HFFc6 (cell line): Measurements from ENCODE around the gene PCDH9. TPM values are rescaled to one million over a fixed set of nuclear protein-coding genes. Genes with fewer than 3 reads are reported as not detected.

Experiments
- DNase-seq: peaks from one replicate; pipeline ENCODE4 v3.0.0-alpha.2; 2018
- H3K27ac Mint-ChIP-seq: 2 replicates; pipeline ENCODE4 v1.8.0; 2020; ENCODE audit warnings: mild to moderate bottlenecking, mixed read lengths
- H3K27me3 Mint-ChIP-seq: 2 replicates; pipeline ENCODE4 v1.8.0; 2021; ENCODE audit warnings: mild to moderate bottlenecking, moderate library complexity, mixed read lengths; ENCODE audit not compliant: insufficient read depth
- H3K36me3 Mint-ChIP-seq: 2 replicates; pipeline ENCODE4 v1.8.0; 2021; ENCODE audit warnings: low read depth, mixed read lengths
- H3K4me1 Mint-ChIP-seq: 2 replicates; pipeline ENCODE4 v1.8.0; 2020; ENCODE audit warnings: low read depth, mixed read lengths
- H3K4me3 Mint-ChIP-seq: 2 replicates; pipeline ENCODE4 v1.8.0; 2020; ENCODE audit warnings: mild to moderate bottlenecking, moderate library complexity, mixed read lengths
- H3K9me3 Mint-ChIP-seq: 2 replicates; pipeline ENCODE4 v1.8.0; 2020; ENCODE audit warnings: mild to moderate bottlenecking, mixed read lengths
- total RNA-seq, 6 experiments: library from RNA; stranded (reverse); fragmentation: NEBNext Ultra II Directional; extraction: Animal tissue kit (Norgen Biotek cat#: 25700); gene quantifications; 2 replicates in 1 of 6; 3 replicates in 5 of 6; pipeline ENCODE4 v1.2.3, GENCODE V29; 2021
- TF ChIP-seq, protein P1 (sequence below): fragments of 200-600 bp; sonication (generic); IDR thresholded peaks from 2 replicates; pipeline ENCODE4 v1.5.0; 2021; ENCODE audit warnings: antibody characterized with exemption, mild to moderate bottlenecking

The PCDH9 gene
- total RNA-seq, 6 experiments from 2014 or later = 2.0 to 6.7 (median 2.6) TPM

GRCh38 chr13:66532845-66533244, 697.3 kb downstream of the PCDH9 start:
- no peaks in the 10 kb centered on the region for H3K27me3 Mint-ChIP-seq
- peaks cover 38% of the 10 kb centered on the region for H3K4me1 Mint-ChIP-seq
- no peak overlapping the region; the same call in 1 of the 2 replicates for H3K27ac Mint-ChIP-seq
- H3K4me3 Mint-ChIP-seq = no peak overlapping the region
- TF ChIP-seq, protein P1, sequence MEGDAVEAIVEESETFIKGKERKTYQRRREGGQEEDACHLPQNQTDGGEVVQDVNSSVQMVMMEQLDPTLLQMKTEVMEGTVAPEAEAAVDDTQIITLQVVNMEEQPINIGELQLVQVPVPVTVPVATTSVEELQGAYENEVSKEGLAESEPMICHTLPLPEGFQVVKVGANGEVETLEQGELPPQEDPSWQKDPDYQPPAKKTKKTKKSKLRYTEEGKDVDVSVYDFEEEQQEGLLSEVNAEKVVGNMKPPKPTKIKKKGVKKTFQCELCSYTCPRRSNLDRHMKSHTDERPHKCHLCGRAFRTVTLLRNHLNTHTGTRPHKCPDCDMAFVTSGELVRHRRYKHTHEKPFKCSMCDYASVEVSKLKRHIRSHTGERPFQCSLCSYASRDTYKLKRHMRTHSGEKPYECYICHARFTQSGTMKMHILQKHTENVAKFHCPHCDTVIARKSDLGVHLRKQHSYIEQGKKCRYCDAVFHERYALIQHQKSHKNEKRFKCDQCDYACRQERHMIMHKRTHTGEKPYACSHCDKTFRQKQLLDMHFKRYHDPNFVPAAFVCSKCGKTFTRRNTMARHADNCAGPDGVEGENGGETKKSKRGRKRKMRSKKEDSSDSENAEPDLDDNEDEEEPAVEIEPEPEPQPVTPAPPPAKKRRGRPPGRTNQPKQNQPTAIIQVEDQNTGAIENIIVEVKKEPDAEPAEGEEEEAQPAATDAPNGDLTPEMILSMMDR = no peak
- H3K9me3 Mint-ChIP-seq = no peaks in the 10 kb centered on the region
- H3K36me3 Mint-ChIP-seq = no peaks in the 10 kb centered on the region; the same call in 1 of the 2 replicates
- DNase-seq = no peak

DNA sequence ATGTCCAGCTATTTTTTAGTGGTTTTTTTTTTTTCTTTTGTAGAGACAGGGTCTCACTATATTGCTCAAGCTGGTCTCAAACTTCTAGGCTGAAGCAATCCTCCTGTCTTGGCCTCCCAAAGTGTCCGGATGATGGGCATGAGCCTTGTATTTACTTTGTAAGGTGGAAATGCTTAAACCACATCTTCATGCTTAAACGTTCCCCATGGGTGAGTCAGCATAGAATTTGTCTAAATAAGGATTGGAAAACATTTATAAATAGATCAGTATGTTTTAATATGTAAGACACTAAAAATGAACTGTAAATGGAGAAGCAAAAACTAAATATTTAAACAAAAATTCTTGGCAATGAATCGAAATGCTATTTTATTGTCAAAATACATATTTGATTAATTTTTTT, 698.0 kb downstream of the PCDH9 start:
- peak; percentile 48 for DNase-seq
- Mint-ChIP-seq H3K9me3 (no peaks in the 10 kb centered on the region), H3K27ac (no peak overlapping the region), H3K4me1 (peaks cover 38% of the 10 kb centered on the region), H3K36me3 (no peaks in the 10 kb centered on the region; the same call in 1 of the 2 replicates), H3K4me3 (no peak overlapping the region), H3K27me3 (no peaks in the 10 kb centered on the region)
- TF ChIP-seq, protein P1 = no peak

- H3K36me3 Mint-ChIP-seq = no peaks in the 10 kb centered on the region; the same call in 1 of the 2 replicates
- H3K4me1 Mint-ChIP-seq = peaks cover 38% of the 10 kb centered on the region
- no peak overlapping the region for H3K4me3 Mint-ChIP-seq
- H3K27ac Mint-ChIP-seq = no peak overlapping the region
- TF ChIP-seq, protein P1 = no peak
- no peaks in the 10 kb centered on the region for H3K27me3 Mint-ChIP-seq
- no peak for DNase-seq
- H3K9me3 Mint-ChIP-seq = no peaks in the 10 kb centered on the region
Measured at GRCh38 chr13:66530686-66531085, 699.5 kb downstream of the PCDH9 start.

DNA sequence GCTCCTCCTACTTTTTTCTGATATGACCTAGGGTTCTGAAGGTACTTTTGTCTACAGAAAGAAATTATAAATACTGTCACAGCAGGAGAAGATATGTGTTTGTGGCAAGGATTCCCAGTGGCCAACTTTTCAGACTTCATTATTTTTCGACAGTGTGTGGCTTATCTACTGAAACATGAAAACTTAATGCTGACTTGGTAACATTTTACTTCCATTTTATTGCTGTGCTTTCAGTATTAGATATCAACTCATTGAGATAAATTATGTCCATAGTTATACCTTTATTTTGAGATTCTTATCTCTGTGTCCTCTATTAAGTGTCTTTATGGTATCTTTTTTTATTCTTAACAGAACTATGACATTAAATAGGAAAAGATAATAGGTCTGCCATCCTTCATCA, 700.0 kb downstream of the PCDH9 start:
- no peaks in the 10 kb centered on the region; the same call in 1 of the 2 replicates for H3K36me3 Mint-ChIP-seq
- TF ChIP-seq, protein P1 = no peak
- peaks cover 43% of the 10 kb centered on the region for H3K4me1 Mint-ChIP-seq
- H3K27me3 Mint-ChIP-seq = peaks cover under 1% of the 10 kb centered on the region; the same call in 1 of the 2 replicates
- no peak overlapping the region for H3K4me3 Mint-ChIP-seq
- no peak overlapping the region for H3K27ac Mint-ChIP-seq
- DNase-seq = no peak
- H3K9me3 Mint-ChIP-seq = no peaks in the 10 kb centered on the region

DNA sequence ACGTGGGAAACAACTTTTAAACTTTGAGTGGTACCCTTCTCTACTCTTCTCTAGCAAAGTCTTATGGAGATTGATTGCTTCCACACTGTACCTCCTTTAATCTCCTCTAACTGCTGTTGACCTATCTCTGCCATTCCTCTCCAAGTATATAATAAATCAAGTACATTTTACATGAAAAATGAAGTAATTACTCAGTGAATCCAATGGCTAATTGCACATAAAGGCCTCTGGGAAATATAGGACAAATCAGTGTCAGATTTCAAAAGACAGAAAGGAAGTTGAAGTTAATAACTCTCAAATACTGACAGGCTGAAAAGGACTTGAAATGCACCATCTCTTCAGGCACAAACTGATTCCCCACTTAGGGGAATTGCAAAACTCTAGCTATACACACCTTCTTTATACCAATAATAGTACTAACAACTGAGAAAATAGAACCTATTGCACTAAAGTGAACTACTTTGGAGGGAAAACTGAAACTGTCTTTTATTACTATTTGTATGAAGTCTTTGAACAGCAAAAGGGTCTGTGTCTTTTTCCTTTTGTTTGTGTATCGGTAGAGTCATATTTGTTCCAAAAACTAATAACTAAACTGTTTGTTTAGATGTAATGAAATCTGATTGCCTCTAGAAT, 701.1 kb downstream of the PCDH9 start:
- H3K27me3 Mint-ChIP-seq = peaks cover 3% of the 10 kb centered on the region; the same call in 1 of the 2 replicates
- DNase-seq = no peak
- TF ChIP-seq, protein P1 = no peak
- no peak overlapping the region for H3K27ac Mint-ChIP-seq
- peaks cover 38% of the 10 kb centered on the region for H3K4me1 Mint-ChIP-seq
- no peak overlapping the region for H3K4me3 Mint-ChIP-seq
- H3K36me3 Mint-ChIP-seq = no peaks in the 10 kb centered on the region; the same call in 1 of the 2 replicates
- H3K9me3 Mint-ChIP-seq = no peaks in the 10 kb centered on the region
